DMS79 (cell line): ENCODE results near the gene SCAANT1.

Source experiments
- DNase-seq: peaks from one replicate; lab custom pipeline; 2025; lab: John Stamatoyannopoulos, UW

Gene SCAANT1

DNA sequence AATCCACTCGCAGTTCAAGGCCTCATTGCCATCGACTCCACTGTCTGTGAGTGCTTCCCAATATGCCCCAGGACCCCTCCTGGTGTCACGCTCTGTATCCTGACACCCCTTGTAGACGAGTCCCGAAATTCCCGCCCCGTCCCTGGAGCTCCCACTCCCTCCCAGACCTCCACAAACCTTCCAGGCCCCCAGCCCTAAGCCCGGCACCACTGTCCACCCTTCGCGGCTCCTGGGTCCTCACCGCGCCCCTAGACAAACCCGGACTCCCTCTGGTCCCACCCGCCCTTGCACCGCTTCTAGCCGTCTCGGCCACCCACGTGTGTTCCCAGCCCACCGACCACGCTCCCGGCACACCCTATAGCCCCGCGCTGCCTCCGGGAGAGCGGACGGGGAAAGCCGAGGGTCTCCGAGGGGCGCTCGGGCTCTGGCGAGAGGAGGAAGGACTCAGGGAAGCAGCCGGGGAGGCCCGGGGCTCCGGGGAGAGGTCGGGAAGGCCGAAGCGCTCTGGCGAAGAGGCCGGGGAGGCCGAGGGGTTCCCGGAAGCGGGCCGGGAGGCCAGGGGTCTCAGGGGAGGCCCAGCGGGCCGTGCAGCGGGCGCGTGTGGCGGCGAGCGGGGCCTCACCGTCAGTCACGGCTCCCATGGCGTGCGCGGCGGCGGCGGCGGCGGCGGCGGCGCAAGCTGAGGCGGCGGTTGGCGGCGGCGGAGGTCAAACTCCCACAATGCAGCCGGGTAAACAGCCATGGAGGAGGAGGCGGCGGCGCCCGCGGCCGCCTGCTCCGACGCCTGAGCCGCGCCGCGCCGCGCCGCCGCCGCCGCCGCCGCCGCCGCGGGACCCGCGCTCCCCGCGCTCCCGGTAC is 48.8 kb downstream of the SCAANT1 start, which contains the start of the genes ATXN7 and THOC7:
ATXN7 (plus strand) TSS at position 718 of the 858 bp plus-strand sequence. CDS start 48,732 bp downstream, outside the sequence.
THOC7 (minus strand) TSS at position 656 of the 858 bp plus-strand sequence; CDS start at position 641, 15 bp downstream.
- no peak for DNase-seq

DNA sequence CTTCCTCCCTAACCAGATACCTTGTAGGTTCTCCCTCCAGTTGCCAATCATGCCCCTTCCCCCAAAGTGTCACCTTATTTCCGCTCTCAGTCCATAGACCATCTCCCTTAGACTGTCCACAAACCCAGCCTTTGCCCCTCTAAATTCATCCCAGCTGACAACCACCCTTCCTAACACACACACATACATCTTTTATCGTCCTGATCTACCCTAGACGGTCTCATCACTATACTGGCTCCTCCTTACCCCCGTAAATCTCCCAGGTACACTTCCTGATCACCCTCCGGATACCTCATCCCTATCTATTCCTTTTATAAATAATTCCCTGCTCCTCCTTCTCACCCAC is 49.4 kb downstream of the SCAANT1 start:
- no peak for DNase-seq
